Activated naive CD4-positive, alpha-beta T cell treated with anti-CD3 and anti-CD28 coated beads, Interleukin-2, amount 10 ng/mL, durations not matched to agents 7 days and 5 days (primary cell): ENCODE results near the gene ZNF263.
"Not testable (repeated sequence)": the region's sequence is repeated elsewhere in the genome, so short reads cannot be mapped to it uniquely, and the experiment has no call there.

Experiments
- CTCF ChIA-PET: fragments of 350-600 bp; sonication (Branson Sonifier 250); formaldehyde crosslinking; loops from one replicate; lab custom pipeline; 2021; ENCODE audit warnings: antibody characterized with exemption; lab: Charles Lee
- DNase-seq: peaks from one replicate; pipeline ENCODE4 v3.0.0-alpha.2; 2020
- H3K27ac Mint-ChIP-seq: one replicate; pipeline ENCODE4 v1.8.0; 2021; ENCODE audit warnings: mild to moderate bottlenecking, moderate library complexity, mixed read lengths
- H3K27me3 Mint-ChIP-seq: one replicate; pipeline ENCODE4 v1.8.0; 2021; ENCODE audit warnings: mild to moderate bottlenecking, mixed read lengths
- H3K36me3 Mint-ChIP-seq: one replicate; pipeline ENCODE4 v1.8.0; 2021; ENCODE audit warnings: mixed read lengths
- H3K4me1 Mint-ChIP-seq: one replicate; pipeline ENCODE4 v1.8.0; 2021; ENCODE audit warnings: mixed read lengths
- H3K4me3 Mint-ChIP-seq: one replicate; pipeline ENCODE4 v1.8.0; 2021; ENCODE audit warnings: mild to moderate bottlenecking, moderate library complexity, mixed read lengths
- H3K9me3 Mint-ChIP-seq: one replicate; pipeline ENCODE4 v1.8.0; 2021; ENCODE audit warnings: mixed read lengths

Gene ZNF263

DNA sequence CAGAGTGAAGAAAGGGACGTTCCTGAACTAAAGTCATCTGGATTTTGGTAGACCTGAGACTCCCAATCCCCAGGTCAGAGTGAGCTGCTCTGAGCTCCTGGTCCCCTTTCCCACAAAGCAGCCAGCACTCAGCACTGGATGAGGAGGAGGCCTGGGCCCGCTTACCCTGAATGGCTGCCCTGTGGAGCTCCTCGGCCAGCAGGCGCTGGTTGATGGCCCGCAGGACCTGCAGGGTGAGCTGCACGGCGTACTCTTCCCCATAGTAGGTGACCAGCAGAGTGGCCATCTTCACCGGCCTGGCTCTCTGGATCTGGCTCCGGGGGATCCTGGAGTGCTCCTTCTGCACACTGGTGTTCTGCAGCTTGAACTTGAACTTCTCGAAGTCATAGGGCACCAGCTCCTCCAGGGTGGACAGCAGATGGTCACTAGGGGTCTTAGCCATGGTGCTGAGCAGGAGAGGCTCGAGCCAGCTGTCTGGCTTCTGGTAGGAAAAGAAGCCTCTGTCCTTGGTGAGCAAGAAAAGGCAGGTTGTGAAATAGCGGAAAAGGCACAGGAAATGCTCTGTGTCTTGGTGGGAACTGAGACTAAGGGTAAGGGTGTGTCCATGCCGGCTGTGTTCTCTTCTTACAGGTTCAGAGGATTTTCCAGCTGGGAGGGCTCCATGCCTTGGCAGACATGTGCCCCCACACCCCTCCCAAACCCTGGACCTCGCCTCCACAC lies 27.0 kb upstream of the ZNF263 start, which contains the start of gene MEFV:
Gene MEFV (minus strand): TSS at position 488 of the 720 bp plus-strand sequence. CDS start 46 bp downstream, at position 442.
- peaks cover 25% of the 10 kb centered on the region for H3K27me3 Mint-ChIP-seq
- H3K4me1 Mint-ChIP-seq, result no peaks in the 10 kb centered on the region
- peaks cover 2% of the 10 kb centered on the region for H3K9me3 Mint-ChIP-seq
- H3K4me3 Mint-ChIP-seq, result no peak within 1 kb of the TSS
- H3K27ac Mint-ChIP-seq, result no peak within 1 kb of the TSS
- no peaks in the 10 kb centered on the region for H3K36me3 Mint-ChIP-seq
- no peak for DNase-seq
- CTCF ChIA-PET, result interaction anchor here (2.2 kb wide), 1 partner anchor 9 kb away, joined by 4 read pairs; no protein-coding TSS in a partner anchor

DNA sequence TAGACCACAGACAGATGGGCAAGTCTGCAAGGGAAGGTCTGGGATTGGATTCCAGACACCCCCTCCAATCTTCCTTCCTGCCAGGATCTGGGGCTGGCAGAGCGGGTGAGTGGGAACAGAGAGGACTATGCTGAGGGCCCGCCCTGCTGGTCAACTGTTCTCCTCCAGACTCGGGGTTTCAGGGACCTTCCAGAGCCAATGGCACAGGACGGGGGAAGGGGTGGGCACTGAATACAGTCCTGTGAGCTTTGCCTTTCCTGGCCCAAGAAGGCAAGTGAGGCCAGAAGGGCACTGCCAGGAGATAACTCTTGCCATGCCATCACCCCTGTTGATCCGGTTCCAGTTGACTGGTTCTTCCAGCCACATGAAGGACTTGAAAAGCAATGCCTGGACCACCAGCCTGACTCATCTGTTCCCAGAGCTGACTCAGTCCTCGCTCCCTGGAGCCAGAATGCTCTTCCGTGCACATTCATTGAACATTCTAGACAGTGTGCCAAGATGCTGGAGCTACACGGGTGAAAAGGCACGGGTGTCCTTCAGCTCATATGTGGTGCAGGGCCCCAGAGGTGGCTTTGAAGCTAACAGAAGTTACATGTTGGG lies 26.3 kb upstream of the ZNF263 start:
- H3K4me3 Mint-ChIP-seq, result no peak overlapping the region
- H3K27ac Mint-ChIP-seq, result no peak overlapping the region
- CTCF ChIA-PET, result interaction anchor here (2.2 kb wide), 1 partner anchor 9 kb away, joined by 4 read pairs; no protein-coding TSS in a partner anchor
- H3K4me1 Mint-ChIP-seq, result peaks cover 3% of the 10 kb centered on the region
- H3K9me3 Mint-ChIP-seq, result peaks cover 5% of the 10 kb centered on the region
- DNase-seq, result no peak
- peaks cover 24% of the 10 kb centered on the region for H3K27me3 Mint-ChIP-seq
- no peaks in the 10 kb centered on the region for H3K36me3 Mint-ChIP-seq

DNA sequence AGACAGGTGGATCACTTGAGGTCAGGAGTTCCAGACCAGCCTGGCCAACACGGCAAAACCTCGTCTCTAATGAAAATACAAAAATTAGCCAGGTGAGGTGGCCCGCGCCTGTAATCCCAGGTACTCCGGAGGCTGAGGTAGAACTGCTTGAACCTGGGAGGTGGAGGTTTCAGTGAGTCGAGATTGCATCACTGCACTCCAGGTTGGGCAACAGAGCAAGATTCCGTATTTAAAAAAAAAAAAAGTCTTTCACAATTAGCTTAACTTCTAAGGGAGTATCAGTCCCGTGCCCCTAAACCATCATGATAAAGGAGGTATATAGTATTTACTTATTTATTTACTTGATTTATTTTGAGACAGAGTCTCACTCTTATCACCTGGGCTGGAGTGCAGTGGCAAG lies 23.5 kb upstream of the ZNF263 start:
- H3K4me3 Mint-ChIP-seq, result no peak overlapping the region
- peaks cover 13% of the 10 kb centered on the region for H3K9me3 Mint-ChIP-seq
- CTCF ChIA-PET, result no interaction called here
- peaks cover 20% of the 10 kb centered on the region for H3K36me3 Mint-ChIP-seq
- H3K27ac Mint-ChIP-seq, result no peak overlapping the region
- H3K27me3 Mint-ChIP-seq, result peaks cover 18% of the 10 kb centered on the region
- H3K4me1 Mint-ChIP-seq, result peaks cover 25% of the 10 kb centered on the region
- no peak for DNase-seq

DNA sequence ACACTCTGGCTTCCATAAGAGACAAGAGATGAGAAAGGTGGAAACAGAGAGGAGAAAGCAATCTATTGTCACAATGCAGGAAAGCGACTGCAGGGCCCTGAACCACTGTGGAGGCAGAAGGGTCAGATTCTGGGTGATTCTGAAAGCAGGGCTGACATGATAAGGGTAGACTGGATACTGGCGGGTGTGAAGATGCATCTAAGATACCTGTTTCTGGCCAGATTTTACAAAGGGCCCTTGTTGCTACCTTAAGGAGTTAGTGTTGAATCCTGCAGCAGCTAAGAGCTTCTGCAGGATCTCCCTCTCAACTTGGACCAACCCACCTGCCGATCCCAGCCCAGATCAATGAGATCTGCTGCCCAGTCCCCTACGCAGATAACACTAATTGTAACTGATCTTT lies 20.8 kb upstream of the ZNF263 start:
- no peak for DNase-seq
- peaks cover 30% of the 10 kb centered on the region for H3K9me3 Mint-ChIP-seq
- peaks cover 43% of the 10 kb centered on the region for H3K36me3 Mint-ChIP-seq
- H3K27me3 Mint-ChIP-seq, result peaks cover 6% of the 10 kb centered on the region
- H3K27ac Mint-ChIP-seq, result peak overlapping the region; percentile 97
- CTCF ChIA-PET, result interaction anchor here (0.7 kb wide), 1 partner anchor 73 kb away, joined by 3 read pairs; no protein-coding TSS in a partner anchor
- H3K4me3 Mint-ChIP-seq, result peak overlapping the region; percentile 84
- peaks cover 35% of the 10 kb centered on the region for H3K4me1 Mint-ChIP-seq

DNA sequence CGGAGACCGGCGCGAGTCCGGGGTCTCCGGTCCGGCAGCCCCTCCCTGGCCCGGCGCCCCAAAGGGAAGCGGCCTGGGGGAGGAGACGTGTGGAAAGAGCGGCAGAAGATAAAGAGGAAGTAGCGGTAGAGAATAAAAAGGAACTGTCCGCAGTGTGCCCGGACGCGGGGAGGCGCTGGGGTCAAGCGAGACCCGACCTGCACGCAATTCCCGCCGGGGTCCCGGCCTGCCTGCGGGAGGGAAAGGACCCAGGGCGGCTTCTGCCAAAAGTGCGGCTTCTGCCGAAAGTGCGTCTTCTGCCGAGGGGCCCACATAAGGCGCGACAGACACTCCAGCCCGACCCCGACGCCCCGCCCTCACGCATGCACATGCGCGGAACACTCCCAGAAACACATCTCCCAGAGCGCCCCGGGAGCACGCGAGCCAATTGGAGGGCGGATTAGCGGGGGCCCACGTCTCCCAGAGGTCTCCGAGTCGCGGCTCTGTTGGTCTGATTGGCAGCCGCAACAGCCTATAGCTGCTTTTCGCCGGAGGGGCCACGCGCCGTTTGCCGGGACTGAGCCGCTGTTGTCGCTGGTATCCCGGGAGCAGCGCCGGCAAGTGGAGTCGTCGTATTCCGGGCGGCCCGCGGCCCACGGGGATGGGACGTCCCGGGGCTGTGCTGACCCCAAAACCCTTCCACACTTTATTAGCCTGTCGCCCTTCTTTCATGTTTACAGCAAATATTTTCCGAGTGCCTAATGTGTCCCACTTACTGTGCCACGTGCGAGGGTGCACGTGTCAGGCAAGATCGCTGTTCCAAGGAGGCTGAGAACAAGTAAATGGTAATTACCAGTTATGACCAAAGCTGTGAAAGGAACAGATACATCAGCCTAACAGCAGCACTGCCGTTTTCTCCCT lies 18.9 kb upstream of the ZNF263 start:
- peaks cover 35% of the 10 kb centered on the region for H3K4me1 Mint-ChIP-seq
- H3K36me3 Mint-ChIP-seq, result peaks cover 55% of the 10 kb centered on the region
- CTCF ChIA-PET, result no interaction called here

DNA sequence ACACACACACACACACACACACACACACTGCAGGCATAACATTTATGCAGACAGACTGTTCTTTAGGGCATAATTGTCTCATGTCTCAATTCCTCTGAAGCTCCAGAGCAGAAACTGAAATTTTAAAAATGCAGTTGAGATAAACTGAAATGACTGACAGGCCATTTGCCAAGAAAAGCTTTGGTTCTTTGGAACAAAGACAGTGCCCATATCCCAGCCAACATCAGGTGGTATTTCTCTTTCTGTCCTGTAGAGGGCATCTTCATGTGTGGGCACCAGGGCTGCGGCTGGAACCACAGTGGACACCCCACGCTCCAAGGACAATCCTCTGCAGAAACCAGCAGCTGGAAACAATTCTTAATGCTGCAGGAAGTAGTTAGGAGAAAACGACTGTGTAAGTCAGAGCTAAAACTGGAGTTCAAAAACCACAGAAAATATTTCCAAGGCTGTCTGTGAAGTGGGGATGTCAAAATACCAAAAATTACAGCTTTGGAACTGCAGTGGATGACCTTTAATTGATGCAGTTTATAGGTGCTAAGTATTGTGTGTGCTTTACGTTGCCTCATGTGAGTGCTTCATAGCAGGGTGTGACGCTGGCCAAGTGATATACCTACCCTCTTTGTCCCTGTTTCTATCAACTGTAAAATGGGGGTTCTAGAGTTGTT lies 16.3 kb upstream of the ZNF263 start:
- DNase-seq, result no peak
- peaks cover 50% of the 10 kb centered on the region for H3K9me3 Mint-ChIP-seq
- H3K4me1 Mint-ChIP-seq, result peaks cover 32% of the 10 kb centered on the region
- no peak overlapping the region for H3K4me3 Mint-ChIP-seq
- no peak overlapping the region for H3K27ac Mint-ChIP-seq
- CTCF ChIA-PET, result interaction anchor here (0.9 to 2.0 kb wide), 6 partner anchors 10 to 126 kb away, joined by 3 to 6 read pairs (median 4); no protein-coding TSS in a partner anchor
- H3K27me3 Mint-ChIP-seq, result no peaks in the 10 kb centered on the region
- peaks cover 58% of the 10 kb centered on the region for H3K36me3 Mint-ChIP-seq

More for the DNA sequence above, 18.9 kb upstream of the ZNF263 start:
- Mint-ChIP-seq H3K27me3 (no peaks in the 10 kb centered on the region), H3K9me3 (peaks cover 44% of the 10 kb centered on the region), H3K4me3 (peak overlapping the region; percentile 84), H3K27ac (peak overlapping the region; percentile 97)
- DNase-seq, result peak; percentile 97

DNA sequence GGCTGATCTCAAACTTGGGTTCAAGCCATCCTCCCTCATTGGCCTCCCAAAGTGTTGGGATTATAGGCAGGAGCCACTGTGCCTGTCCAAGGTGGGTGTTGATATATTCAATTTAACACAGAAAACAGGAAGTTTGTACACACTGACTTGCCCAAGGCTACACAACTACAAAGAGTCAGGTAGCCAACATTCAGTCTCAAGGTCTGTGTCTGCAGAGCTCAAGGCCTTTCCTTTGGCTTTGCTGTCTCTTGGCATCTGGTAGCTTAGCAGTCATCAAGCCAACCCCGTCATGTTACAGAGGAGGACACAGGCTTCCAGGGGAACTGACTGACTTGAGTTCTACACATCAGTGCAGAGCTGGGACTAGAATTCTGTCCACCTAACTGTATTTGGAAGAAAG lies 15.0 kb upstream of the ZNF263 start:
- H3K4me1 Mint-ChIP-seq, result peaks cover 22% of the 10 kb centered on the region
- peaks cover 48% of the 10 kb centered on the region for H3K9me3 Mint-ChIP-seq

DNA sequence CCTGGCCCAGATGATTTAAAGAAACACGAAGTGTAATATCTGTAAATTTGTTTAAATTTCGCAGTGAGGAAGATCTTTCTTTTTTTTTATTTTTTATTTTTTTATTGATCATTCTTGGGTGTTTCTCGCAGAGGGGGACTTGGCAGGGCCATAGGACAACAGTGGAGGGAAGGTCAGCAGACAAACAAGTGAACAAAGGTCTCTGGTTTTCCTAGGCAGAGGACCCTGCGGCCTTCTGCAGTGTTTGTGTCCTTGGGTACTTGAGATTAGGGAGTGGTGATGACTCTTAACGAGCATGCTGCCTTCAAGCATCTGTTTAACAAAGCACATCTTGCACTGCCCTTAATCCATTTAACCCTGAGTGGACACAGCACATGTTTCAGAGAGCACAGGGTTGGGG lies 12.6 kb upstream of the ZNF263 start:
- H3K27me3 Mint-ChIP-seq, H3K27ac Mint-ChIP-seq, CTCF ChIA-PET, H3K4me1 Mint-ChIP-seq, DNase-seq, H3K4me3 Mint-ChIP-seq: not testable (repeated sequence)
- H3K36me3 Mint-ChIP-seq, result peaks cover 32% of the 10 kb centered on the region
- peaks cover 56% of the 10 kb centered on the region for H3K9me3 Mint-ChIP-seq

More for the DNA sequence above, 15.0 kb upstream of the ZNF263 start:
- Mint-ChIP-seq H3K27ac (no peak overlapping the region), H3K27me3 (no peaks in the 10 kb centered on the region), H3K36me3 (peaks cover 48% of the 10 kb centered on the region), H3K4me3 (no peak overlapping the region)
- CTCF ChIA-PET, result interaction anchor here (1.1 to 2.0 kb wide), 3 partner anchors 14 to 231 kb away, joined by 3 to 6 read pairs (median 6); no protein-coding TSS in a partner anchor
- no peak for DNase-seq

DNA sequence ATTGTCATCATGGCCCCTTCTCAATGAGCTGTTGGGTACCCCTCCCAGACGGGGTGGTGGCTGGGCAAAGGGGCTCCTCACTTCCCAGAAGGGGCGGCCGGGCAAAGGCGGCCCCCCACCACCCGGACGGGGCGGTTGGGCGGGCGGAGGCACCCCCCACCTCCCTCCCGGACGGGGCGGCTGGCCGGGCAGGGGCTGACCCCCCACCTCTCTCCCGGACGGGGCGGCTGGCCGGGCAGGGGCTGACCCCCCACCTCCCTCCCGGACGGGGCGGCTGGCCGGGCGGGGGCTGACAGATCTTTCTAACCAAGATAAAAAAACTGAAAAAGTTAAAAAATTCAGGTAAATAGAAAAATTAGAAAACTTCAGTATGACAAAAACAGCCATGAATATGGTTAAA lies 12.0 kb upstream of the ZNF263 start:
- H3K9me3 Mint-ChIP-seq, result peaks cover 56% of the 10 kb centered on the region
- H3K4me1 Mint-ChIP-seq, DNase-seq, H3K4me3 Mint-ChIP-seq, H3K27ac Mint-ChIP-seq, CTCF ChIA-PET: not testable (repeated sequence)
- H3K36me3 Mint-ChIP-seq, result peaks cover 31% of the 10 kb centered on the region
- peaks cover 13% of the 10 kb centered on the region for H3K27me3 Mint-ChIP-seq

DNA sequence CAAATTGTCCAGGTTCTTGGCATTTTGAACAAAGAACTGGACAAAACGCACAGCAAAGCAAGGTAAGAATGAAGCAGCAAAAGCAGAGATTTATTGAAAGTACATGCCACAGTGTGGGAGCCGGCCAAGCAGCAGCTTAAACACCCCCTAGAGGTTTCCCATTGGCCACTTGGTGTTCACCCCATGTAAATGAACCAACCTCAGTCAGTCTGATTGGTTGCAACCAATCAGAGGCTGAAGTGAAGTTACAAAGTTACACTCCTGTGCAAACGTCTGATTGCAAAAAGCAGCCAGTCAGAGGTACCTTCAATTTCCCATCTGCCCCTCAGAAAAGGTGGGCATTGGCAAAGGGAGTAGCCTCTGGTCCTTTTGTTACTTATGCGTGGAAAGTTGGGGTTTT lies 8.8 kb upstream of the ZNF263 start:
- no peaks in the 10 kb centered on the region for H3K4me1 Mint-ChIP-seq
- H3K9me3 Mint-ChIP-seq, result peaks cover 35% of the 10 kb centered on the region
- H3K36me3 Mint-ChIP-seq, result peaks cover 6% of the 10 kb centered on the region

DNA sequence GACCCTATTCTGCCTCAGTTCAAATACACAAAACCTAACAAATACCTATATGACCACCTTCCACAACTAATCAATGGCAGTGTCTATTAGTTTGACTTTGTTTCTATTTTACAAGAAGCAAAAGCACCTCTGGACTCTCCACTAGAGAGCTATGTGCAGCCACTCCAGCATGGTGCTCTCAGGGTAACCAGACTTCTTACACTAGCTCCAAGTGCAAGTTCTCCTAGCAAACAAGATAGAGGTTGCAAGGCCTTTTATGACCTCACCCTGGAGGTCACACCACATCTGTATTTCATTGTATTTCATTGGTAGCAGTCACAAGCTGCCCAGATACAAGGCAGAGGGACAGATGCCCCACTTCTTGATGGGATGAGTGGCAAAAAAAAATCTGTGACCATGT lies 8.3 kb upstream of the ZNF263 start:
- no peak overlapping the region for H3K4me3 Mint-ChIP-seq
- CTCF ChIA-PET, result no interaction called here
- no peak overlapping the region for H3K27ac Mint-ChIP-seq
- peaks cover 32% of the 10 kb centered on the region for H3K9me3 Mint-ChIP-seq
- peaks cover 36% of the 10 kb centered on the region for H3K27me3 Mint-ChIP-seq
- DNase-seq, result no peak
- no peaks in the 10 kb centered on the region for H3K4me1 Mint-ChIP-seq
- peaks cover 5% of the 10 kb centered on the region for H3K36me3 Mint-ChIP-seq

More for the DNA sequence above, 8.8 kb upstream of the ZNF263 start:
- Mint-ChIP-seq H3K27me3 (peaks cover 35% of the 10 kb centered on the region), H3K4me3 (no peak overlapping the region), H3K27ac (no peak overlapping the region)
- CTCF ChIA-PET, result no interaction called here
- DNase-seq, result no peak

DNA sequence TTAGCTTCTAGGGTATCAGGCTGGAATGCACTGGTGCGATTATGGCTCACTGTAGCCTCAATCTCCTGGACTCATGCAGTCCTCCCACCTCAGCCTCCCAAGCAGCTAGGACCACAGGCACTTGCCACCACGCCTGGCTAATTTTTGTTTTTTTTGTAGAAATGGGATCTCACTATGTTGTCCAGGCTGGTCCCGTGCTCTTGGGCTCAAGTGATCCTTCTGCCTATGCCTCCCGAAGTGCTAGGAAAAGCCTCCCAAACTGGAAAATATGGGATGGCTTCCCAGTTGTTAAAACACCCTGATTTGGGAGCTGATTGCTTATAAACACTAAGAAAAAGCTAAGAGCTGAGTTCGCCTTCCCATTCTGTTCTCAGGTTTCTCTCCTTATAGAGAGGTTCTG lies 6.6 kb upstream of the ZNF263 start:
- DNase-seq, result no peak
- CTCF ChIA-PET, result interaction anchor here (1.5 kb wide), 1 partner anchor 10 kb away, joined by 3 read pairs; no protein-coding TSS in a partner anchor
- peaks cover 28% of the 10 kb centered on the region for H3K9me3 Mint-ChIP-seq
- H3K36me3 Mint-ChIP-seq, result peaks cover 4% of the 10 kb centered on the region
- H3K27me3 Mint-ChIP-seq, result peaks cover 36% of the 10 kb centered on the region
- no peak overlapping the region for H3K27ac Mint-ChIP-seq
- no peaks in the 10 kb centered on the region for H3K4me1 Mint-ChIP-seq
- no peak overlapping the region for H3K4me3 Mint-ChIP-seq

DNA sequence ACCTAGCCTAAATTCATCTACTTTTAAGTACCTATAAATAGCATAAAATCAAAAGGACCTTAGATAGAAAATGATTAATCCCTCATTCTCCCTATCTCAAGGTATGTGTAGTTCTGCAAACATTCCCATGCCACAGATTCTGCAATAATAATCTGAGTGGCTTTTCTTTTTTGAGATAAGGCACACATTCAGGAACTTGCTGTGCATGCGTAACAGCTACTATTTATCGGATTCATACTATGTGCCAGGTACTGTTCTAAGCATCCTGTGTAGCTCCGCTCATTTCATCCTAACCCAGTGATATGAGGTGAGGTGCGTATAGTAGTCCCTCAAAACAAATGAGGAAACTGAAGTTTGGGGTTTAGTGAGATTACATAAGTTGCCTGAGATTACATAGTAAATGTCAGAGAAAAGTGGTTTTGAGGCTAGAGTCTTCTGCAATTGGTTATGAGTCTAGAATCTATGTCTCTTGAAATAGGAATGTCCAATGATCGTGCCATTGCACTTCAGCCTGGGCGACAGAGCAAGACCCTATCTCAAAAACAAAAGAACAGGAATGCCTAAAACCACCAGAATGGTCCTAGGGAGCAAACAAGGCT lies 2.0 kb upstream of the ZNF263 start:
- DNase-seq, result no peak
- Mint-ChIP-seq H3K27ac (no peak overlapping the region), H3K4me3 (peak overlapping the region; percentile 43), H3K27me3 (peaks cover 29% of the 10 kb centered on the region), H3K4me1 (peaks cover 30% of the 10 kb centered on the region), H3K9me3 (peaks cover 22% of the 10 kb centered on the region), H3K36me3 (peaks cover 28% of the 10 kb centered on the region)
- CTCF ChIA-PET, result interaction anchor here (1.9 kb wide), 1 partner anchor 14 kb away, joined by 6 read pairs; no protein-coding TSS in a partner anchor
